Esophagus (tissue), 2 donors: Measurements from ENCODE around the gene NRSN1. TPM values are rescaled to one million over a fixed set of nuclear protein-coding genes. Genes with fewer than 3 reads are reported as not detected.
"Not testable (repeated sequence)": the region's sequence is repeated elsewhere in the genome, so short reads cannot be mapped to it uniquely, and the experiment has no call there.

ENCODE experiments used
- H3K27ac ChIP-seq, 2 donors: one replicate each; pipeline ENCODE4 v1.5.1; 2013; ENCODE audit warnings: low read depth in 2 of 2, mild to moderate bottlenecking in 2 of 2, inconsistent platforms in 1 of 2, low read length in 1 of 2, moderate library complexity in 1 of 2
- H3K27me3 ChIP-seq, 2 donors: one replicate each; pipeline ENCODE4 v1.6.1; 2013; ENCODE audit warnings: low read length in 2 of 2, control low read depth in 1 of 2, mild to moderate bottlenecking in 1 of 2; ENCODE audit not compliant: insufficient read depth in 2 of 2, control insufficient read depth in 1 of 2
- H3K36me3 ChIP-seq, 2 donors: one replicate each; pipeline ENCODE4 v1.6.1; 2013; ENCODE audit warnings: low read length in 1 of 2; ENCODE audit not compliant: control insufficient read depth in 2 of 2, insufficient read depth in 2 of 2
- H3K4me1 ChIP-seq, 2 donors: one replicate each; pipeline ENCODE4 v1.6.1; 2013; ENCODE audit warnings: low read length in 1 of 2; ENCODE audit not compliant: control insufficient read depth in 2 of 2, insufficient read depth in 2 of 2
- H3K4me3 ChIP-seq, 2 donors: one replicate each; pipeline ENCODE4 v1.5.1; 2013; ENCODE audit warnings: low read length in 2 of 2, mild to moderate bottlenecking in 2 of 2, low read depth in 1 of 2, moderate library complexity in 1 of 2
- H3K9me3 ChIP-seq, 2 donors: one replicate each; pipeline ENCODE4 v1.6.1; 2013; ENCODE audit warnings: mild to moderate bottlenecking in 2 of 2, low read depth in 1 of 2, low read length in 1 of 2, moderate library complexity in 1 of 2; ENCODE audit not compliant: control insufficient read depth in 2 of 2, insufficient read depth in 1 of 2
- WGBS, 2 donors: extraction: QIAGEN DNeasy Blood & Tissue Kit; methylation state at CpG; one replicate each; pipeline ENCODE4 v1.1.7; 2013; 5-methylcytosine and 5-hydroxymethylcytosine counted together
- polyA plus RNA-seq, 2 donors: library from polyadenylated mRNA; stranded (reverse); fragments of 200-250 nt; gene quantifications; one replicate each; pipeline ENCODE4 v1.2.3, GENCODE V29; 2013
- donor health status: healthy with polysubstance abuse.
- donor health status: Bipolar disorder and iron deficiency.

NRSN1 gene
- polyA plus RNA-seq, 2 donors, result 0.04 TPM; not detected in 1

DNA sequence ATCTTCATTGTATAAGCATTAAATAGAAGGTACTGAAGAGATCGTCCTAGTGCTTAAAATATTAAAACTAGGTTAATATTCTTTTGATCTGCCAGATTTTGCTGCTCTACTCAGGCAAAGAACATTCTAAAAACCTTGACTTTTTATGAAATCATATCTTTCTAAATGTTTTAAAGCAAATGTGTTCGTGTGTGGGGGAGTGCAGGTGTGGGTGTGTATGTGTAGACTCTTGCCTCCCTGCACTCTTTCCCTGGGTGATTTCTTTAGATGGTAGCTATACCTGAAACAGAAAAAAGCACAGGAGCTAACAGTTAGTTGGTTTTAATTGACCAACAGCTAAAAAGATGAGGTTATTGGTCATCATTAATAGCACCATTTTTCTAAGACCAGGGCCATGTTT lies 5.7 kb downstream of the NRSN1 start:
- no peaks in the 10 kb centered on the region for H3K27me3 ChIP-seq
- WGBS, 2 donors, result 69 to 76% methylated on average over 2 of the region's 2 CpGs
- no peaks in the 10 kb centered on the region for H3K36me3 ChIP-seq
- peaks cover 0 to 2% of the 10 kb centered on the region in 2 donors for H3K9me3 ChIP-seq
- no peak overlapping the region for H3K4me3 ChIP-seq
- H3K27ac ChIP-seq, result no peak overlapping the region
- no peaks in the 10 kb centered on the region for H3K4me1 ChIP-seq

DNA sequence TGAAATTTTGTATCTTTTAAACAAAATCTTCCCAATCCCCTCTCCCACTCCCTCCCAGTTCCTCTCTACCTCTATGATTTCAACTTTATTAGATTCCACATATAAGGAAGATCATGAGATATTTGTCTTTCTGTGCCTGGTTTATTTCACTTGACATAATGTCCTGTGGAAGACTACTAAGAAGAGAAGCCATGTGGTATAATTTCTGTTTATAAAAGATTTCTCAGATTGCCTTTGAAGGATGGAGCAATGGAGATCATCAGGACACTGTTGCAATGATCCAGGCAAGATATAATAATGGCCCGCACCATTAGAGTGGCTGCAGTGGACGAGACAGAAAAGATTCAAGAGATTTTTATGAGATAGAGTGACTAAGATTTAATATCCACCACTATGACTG lies 13.1 kb downstream of the NRSN1 start:
- Histone ChIP-seq H3K36me3 (no peaks in the 10 kb centered on the region), H3K27ac (no peak overlapping the region), H3K9me3 (peaks cover 0 to 2% of the 10 kb centered on the region in 2 donors), H3K4me1 (no peaks in the 10 kb centered on the region), H3K4me3 (no peak overlapping the region), H3K27me3 (no peaks in the 10 kb centered on the region)
- 84 to 88% methylated on average over 2 of the region's 2 CpGs for WGBS, 2 donors

DNA sequence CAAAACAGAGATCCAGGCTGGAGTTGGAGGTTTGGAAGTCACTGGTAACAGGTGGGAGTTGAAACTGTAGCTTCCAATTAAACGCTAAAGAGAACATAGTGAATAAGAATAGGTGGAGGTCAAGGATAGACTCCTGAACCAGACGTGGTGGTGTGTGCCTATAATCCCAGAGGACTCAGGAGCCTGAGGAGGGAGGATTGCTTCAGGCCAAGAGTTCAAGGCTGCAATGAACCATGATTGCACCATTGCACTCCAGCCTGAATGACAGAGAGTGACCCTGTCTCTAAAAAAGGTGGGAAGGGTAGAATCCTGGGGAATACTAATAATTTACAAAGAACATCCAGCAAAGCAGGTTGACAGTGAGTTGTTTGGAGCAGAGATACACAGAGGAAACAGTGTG lies 13.6 kb downstream of the NRSN1 start:
- Histone ChIP-seq H3K4me1 (no peaks in the 10 kb centered on the region), H3K36me3 (no peaks in the 10 kb centered on the region), H3K27me3 (no peaks in the 10 kb centered on the region), H3K9me3 (no peaks in the 10 kb centered on the region), H3K4me3 (no peak overlapping the region), H3K27ac (no peak overlapping the region)
- WGBS, 2 donors, result 66 to 83% methylated on average over 2 of the region's 2 CpGs

DNA sequence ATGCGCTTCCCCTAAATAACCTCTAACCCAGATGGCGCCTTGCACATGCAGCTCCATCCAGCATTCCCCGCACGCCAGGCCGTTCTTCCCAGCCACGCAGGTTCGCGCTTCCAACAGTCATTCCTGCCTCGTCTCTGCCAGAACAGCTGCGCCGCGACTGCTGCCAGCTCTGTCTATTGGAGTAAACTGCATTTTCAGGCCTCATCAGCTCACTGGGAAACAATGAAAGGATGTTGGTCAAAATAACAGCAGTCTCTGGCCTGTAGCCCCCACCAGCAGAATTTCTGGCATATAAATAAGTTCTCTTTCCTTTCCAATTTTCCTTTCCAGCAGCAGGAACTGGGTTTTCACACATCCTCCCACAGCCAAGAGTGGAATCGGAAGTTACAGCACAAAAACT lies 14.6 kb downstream of the NRSN1 start:
- 74 to 82% methylated on average over 13 of the region's 13 CpGs for WGBS, 2 donors
- H3K27me3 ChIP-seq, result no peaks in the 10 kb centered on the region
- no peak overlapping the region for H3K4me3 ChIP-seq
- no peak overlapping the region for H3K27ac ChIP-seq
- no peaks in the 10 kb centered on the region for H3K4me1 ChIP-seq
- no peaks in the 10 kb centered on the region for H3K36me3 ChIP-seq
- no peaks in the 10 kb centered on the region for H3K9me3 ChIP-seq

DNA sequence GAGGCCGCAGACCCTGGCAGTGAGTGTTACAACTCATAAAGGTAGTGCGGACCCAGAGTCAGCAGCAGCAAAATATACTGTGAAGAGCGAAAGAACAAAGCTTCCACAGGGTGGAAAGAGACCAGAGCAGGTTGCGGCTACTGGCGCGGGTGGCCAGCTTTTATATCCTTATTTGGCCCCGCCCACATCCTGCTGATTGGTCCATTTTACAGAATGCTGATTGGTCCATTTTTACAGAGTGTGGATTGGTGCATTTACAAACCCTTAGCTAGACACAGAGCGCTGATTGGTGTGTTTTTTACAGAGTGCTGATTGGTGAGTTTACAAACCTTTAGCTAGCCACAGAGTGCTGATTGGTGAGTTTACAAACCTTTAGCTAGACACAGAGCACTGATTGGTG lies 16.7 kb downstream of the NRSN1 start:
- not testable (repeated sequence) for H3K36me3 ChIP-seq, H3K27ac ChIP-seq, H3K9me3 ChIP-seq, H3K27me3 ChIP-seq, H3K4me1 ChIP-seq, H3K4me3 ChIP-seq
- 91 to 92% methylated on average over 8 of the region's 8 CpGs for WGBS, 2 donors

DNA sequence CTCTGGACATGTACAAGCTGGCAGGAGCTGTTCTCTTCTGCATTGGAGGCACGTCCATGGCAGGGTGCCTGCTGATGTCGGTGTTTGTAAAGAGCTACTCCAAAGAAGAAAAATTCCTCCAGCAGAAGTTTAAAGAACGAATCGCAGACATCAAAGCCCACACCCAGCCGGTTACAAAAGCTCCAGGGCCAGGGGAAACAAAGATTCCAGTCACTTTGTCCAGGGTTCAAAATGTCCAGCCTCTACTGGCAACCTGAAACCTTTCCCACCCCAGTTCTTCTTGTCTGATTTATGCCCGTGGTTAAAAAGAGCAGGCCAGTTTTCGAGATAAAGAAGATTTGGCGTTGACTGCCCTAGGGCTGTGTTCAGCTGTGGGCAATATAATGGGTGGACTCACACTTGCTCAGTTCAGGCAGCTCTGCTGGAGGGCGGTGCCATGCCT lies 19.7 kb downstream of the NRSN1 start:
- Histone ChIP-seq H3K4me1 (no peaks in the 10 kb centered on the region), H3K36me3 (no peaks in the 10 kb centered on the region), H3K4me3 (no peak overlapping the region), H3K9me3 (no peaks in the 10 kb centered on the region), H3K27me3 (no peaks in the 10 kb centered on the region), H3K27ac (no peak overlapping the region)
- WGBS, 2 donors, result 48 to 57% methylated on average over 9 of the region's 9 CpGs

DNA sequence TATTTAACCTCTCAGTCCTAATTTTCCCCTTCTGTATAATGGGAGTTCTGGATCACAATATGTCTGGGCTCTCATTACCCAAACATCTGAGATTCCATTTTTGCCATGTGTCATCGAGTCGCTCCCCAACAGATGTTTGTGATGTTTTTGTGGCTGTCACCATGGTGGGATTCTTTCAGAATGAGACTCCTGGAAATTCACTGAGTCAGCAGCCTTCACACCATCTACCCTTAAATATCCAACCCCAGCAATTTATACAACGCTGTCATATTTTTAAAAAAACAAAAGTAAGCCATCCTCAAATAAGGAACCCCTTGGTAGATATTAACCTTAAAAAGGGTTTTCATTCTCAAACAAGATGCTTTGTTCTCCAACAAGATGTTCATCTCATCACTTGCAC lies 20.9 kb downstream of the NRSN1 start:
- Histone ChIP-seq H3K4me1 (no peaks in the 10 kb centered on the region), H3K27me3 (no peaks in the 10 kb centered on the region), H3K9me3 (no peaks in the 10 kb centered on the region), H3K36me3 (no peaks in the 10 kb centered on the region), H3K27ac (no peak overlapping the region), H3K4me3 (no peak overlapping the region)
- 76 to 79% methylated on average over 3 of the region's 3 CpGs for WGBS, 2 donors

DNA sequence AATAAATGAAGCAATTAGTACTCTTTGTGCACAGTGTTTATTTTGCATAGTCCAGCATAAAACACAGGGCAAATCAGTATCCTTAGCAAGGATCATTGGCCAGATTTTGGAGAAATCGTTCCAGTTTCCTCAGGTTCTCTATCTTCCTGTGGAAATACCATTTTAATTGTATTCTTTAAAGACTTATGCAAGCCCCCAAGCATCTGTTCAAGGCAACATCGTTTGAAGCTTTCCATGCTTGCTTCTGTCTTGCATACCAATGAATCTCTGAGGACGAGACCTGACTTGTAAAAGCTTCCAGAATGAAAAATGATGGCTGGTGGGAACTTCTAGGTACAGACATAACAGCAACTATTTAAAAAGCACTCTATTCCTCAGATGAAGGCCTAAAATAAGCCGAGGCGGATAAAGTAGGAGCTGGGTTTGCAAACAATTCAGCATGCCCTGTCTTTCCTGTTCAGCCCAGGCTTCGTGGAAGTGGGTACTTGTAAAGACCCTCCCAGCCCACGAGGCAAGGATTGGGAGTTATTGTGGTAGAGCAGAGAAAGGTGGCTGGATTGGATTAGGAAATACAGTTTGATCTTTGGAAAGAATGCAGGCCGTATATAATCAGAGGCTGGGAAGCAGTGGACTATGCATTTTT lies 21.6 kb downstream of the NRSN1 start:
- no peak overlapping the region for H3K27ac ChIP-seq
- H3K36me3 ChIP-seq, result no peaks in the 10 kb centered on the region
- no peaks in the 10 kb centered on the region for H3K27me3 ChIP-seq
- no peaks in the 10 kb centered on the region for H3K4me1 ChIP-seq
- peaks cover 0 to 3% of the 10 kb centered on the region in 2 donors for H3K9me3 ChIP-seq
- H3K4me3 ChIP-seq, result no peak overlapping the region
- 33 to 41% methylated on average over 8 of the region's 8 CpGs for WGBS, 2 donors

DNA sequence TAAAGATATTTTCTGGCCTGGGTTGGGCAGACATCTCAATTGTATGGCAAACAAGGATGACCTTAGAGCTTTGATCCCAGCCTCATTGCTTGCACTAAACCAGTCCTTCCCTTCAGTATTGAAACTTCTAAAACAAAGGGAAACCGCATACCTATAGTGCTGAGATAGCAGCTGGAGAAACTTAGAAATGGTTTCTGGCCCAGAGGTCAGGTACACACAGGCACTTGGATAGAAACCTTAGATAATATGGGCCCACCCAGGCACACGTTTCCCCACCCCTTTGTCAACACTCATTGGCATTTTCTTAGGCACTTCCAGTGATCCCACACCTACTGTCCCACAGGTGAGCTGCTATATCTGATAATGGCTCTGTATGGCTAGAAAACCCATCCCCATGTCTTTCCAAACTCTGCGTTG lies 22.1 kb downstream of the NRSN1 start:
- WGBS, 2 donors, result 71 to 76% methylated on average over 3 of the region's 3 CpGs
- no peaks in the 10 kb centered on the region for H3K27me3 ChIP-seq

DNA sequence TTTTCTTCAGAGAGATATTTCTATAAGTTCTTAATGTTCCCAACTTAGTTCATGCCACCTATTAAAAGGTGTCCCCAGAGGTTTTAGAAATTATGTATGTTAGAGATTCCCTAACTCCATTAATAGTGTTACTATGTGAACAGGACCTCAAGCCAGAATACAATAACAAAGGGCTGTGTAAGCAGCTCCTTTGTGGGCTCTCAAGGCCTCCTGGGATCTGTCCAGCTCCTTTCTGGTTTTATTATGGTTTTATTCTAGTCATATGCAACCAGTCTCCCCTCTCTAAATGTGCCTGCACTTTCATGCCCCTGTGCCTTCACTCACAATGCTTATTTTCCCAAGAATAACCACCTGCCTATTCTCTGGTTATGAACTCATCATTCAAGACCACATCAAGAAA lies 22.7 kb downstream of the NRSN1 start:
- H3K9me3 ChIP-seq, result peaks cover 0 to 3% of the 10 kb centered on the region in 2 donors

More for the DNA sequence above, 22.1 kb downstream of the NRSN1 start:
- Histone ChIP-seq H3K27ac (no peak overlapping the region), H3K9me3 (peaks cover 0 to 3% of the 10 kb centered on the region in 2 donors), H3K4me3 (no peak overlapping the region), H3K4me1 (no peaks in the 10 kb centered on the region), H3K36me3 (no peaks in the 10 kb centered on the region)

More for the DNA sequence above, 22.7 kb downstream of the NRSN1 start:
- no peaks in the 10 kb centered on the region for H3K4me1 ChIP-seq
- no peaks in the 10 kb centered on the region for H3K27me3 ChIP-seq
- H3K36me3 ChIP-seq, result no peaks in the 10 kb centered on the region
- no peak overlapping the region for H3K4me3 ChIP-seq
- H3K27ac ChIP-seq, result no peak overlapping the region
